Adipocyte (in vitro differentiated cells): Measurements from ENCODE around the gene THG1L.

Experiments used
- DNase-seq: peaks from one replicate; pipeline ENCODE4 v3.0.0-alpha.2; 2015; ENCODE audit warnings: low read depth
- H3K27me3 ChIP-seq: replicated peaks from 2 replicates; pipeline ENCODE4 v1.7.0; 2013; ENCODE audit warnings: mild to moderate bottlenecking, low read length, moderate library complexity; ENCODE audit not compliant: control insufficient read depth, insufficient read depth
- H3K36me3 ChIP-seq: 2 replicates; pipeline ENCODE4 v1.7.0; 2013; ENCODE audit warnings: low read length, mild to moderate bottlenecking, moderate library complexity; ENCODE audit not compliant: control insufficient read depth, insufficient read depth, severe bottlenecking
- H3K4me1 ChIP-seq: 2 replicates; pipeline ENCODE4 v1.7.0; 2013; ENCODE audit warnings: mild to moderate bottlenecking, low read length, moderate library complexity; ENCODE audit not compliant: control insufficient read depth, insufficient read depth
- H3K4me3 ChIP-seq: 2 replicates; pipeline ENCODE4 v1.7.0; 2013; ENCODE audit warnings: mild to moderate bottlenecking, low read length, moderate library complexity
- H3K9ac ChIP-seq: 2 replicates; pipeline ENCODE4 v1.7.0; 2013; ENCODE audit warnings: mild to moderate bottlenecking, low read length, moderate library complexity
- H3K9me3 ChIP-seq: 2 replicates; pipeline ENCODE4 v1.7.0; 2013; ENCODE audit warnings: mild to moderate bottlenecking, low read length, moderate library complexity; ENCODE audit not compliant: control insufficient read depth

Gene THG1L

DNA sequence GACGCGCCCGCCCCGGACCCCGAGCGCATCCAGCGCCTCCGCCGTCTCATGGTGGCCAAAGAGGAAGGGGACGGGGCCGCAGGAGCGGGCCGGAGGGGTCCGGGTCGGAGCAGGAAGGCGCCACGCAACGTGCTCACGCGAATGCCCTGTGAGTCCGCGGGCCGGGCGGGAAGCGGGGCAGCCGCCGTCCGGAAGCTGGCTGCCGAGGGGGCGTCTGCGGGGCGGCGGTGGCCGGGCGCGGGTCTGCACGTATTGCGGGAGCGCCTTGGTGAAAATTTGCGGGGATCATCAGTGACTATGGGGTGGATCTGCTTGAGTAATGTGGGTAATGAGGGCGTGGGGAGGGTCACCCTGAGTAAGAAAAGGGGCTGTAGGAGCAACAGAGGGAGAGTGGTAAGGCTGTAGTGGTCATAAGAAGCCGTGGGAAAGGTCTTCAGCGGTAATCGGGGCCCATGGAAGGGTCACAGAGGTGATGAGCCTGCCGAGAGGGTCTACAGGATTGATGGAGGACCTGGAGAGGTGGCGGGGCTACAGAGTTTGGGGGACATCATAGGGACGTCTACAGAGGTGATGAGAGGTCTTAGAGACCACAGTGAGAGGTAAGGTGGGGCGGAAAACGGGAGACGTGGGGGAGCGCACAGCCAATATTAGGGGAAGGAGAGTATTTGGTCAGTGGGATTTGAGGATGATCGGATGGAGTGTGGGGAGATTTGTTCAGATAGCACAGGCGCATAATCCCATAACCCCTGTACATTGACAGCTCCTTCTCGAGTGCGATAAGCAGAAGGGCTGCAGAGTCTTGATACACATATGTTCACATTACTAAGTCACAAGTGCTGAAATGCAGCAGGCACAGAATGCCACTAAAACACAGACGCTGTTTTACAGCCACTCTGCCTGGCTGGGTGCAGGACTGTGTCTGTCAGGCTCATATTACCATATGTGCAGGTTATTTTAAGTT is 13.1 kb downstream of the THG1L start:
- no peaks in the 10 kb centered on the region for H3K27me3 ChIP-seq
- peak; percentile 55 for DNase-seq
- peaks cover 26% of the 10 kb centered on the region for H3K4me1 ChIP-seq
- peak overlapping the region; percentile 80 for H3K9ac ChIP-seq
- H3K9me3 ChIP-seq, result no peaks in the 10 kb centered on the region
- H3K36me3 ChIP-seq, result peaks cover 8% of the 10 kb centered on the region
- peak overlapping the region; percentile 86 for H3K4me3 ChIP-seq

DNA sequence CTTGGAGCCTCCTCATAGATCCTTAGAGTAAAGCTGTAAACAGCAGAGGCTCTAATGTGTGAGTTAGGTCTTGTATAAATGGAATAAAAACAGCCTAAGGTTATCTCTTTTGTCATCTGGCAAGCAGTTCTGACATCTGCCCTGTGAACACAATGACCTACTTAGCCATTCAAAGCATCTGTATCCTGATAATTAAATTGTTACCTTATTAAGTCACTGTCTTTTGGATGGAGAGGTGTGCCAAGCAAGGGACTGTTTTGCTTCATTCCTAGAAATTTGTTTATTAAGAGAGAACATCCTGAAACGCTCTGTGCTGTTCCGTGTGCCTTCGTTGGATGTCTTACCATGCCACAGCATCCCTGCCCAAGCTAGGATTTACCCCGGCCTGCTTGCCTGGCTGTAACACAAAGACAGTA is 13.8 kb downstream of the THG1L start:
- Histone ChIP-seq H3K36me3 (peaks cover 1% of the 10 kb centered on the region), H3K4me1 (peaks cover 29% of the 10 kb centered on the region), H3K27me3 (no peaks in the 10 kb centered on the region), H3K9ac (peak overlapping the region; percentile 80), H3K9me3 (no peaks in the 10 kb centered on the region), H3K4me3 (peak overlapping the region; percentile 86)
- DNase-seq, result no peak

GRCh38 chr5:157747173-157747740 is 16.0 kb downstream of the THG1L start:
- no peak overlapping the region for H3K9ac ChIP-seq
- H3K9me3 ChIP-seq, result no peaks in the 10 kb centered on the region
- DNase-seq, result no peak
- no peak overlapping the region for H3K4me3 ChIP-seq
- H3K27me3 ChIP-seq, result no peaks in the 10 kb centered on the region
- H3K36me3 ChIP-seq, result no peaks in the 10 kb centered on the region
- peaks cover 35% of the 10 kb centered on the region for H3K4me1 ChIP-seq

DNA sequence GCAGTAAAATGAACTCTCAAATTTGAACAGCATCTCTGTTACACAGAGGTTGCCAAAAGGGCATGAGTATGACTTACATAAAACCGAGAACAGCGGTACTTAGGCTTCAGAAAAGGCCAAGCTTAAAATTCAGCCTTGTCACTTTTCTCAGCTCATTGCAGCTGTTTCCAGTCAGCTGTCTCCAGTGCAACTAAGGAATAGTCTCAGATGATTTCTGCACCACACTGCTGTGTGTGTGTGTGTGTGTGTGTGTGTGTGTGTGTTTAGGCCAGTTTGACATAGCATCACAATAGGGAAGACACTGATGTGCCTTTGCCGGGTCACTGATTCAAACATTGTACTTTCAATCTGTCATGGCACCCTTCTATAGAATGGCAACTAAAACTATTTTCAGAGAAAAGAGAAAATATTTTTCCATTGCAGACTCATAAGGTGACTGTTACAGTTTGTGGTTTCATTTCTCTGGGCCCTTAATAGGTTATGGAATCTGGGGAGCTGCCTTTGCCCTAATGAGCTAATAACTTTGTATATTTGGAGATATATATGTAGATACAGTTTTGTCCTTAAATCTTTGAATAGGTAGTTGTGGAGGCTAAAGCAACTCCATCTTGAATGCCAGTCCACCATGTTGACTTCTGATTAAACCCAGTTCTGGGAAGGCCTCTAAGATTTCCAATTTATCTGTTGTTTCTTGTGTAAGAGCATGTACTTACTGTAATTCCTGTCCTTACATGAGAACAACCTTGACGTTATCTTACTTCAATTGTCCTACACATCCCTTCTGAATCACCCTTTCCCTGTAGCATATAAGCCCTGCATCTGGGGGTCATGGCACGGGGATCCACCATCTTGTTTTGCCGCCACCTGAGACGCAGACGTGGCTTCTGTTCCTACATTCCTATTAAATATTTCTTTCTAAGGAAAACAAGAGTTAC is 16.8 kb downstream of the THG1L start:
- H3K4me1 ChIP-seq, result peaks cover 33% of the 10 kb centered on the region
- H3K9me3 ChIP-seq, result no peaks in the 10 kb centered on the region
- no peaks in the 10 kb centered on the region for H3K27me3 ChIP-seq
- H3K4me3 ChIP-seq, result no peak overlapping the region
- H3K9ac ChIP-seq, result peak overlapping the region; percentile 18
- peaks cover 4% of the 10 kb centered on the region for H3K36me3 ChIP-seq
- no peak for DNase-seq

DNA sequence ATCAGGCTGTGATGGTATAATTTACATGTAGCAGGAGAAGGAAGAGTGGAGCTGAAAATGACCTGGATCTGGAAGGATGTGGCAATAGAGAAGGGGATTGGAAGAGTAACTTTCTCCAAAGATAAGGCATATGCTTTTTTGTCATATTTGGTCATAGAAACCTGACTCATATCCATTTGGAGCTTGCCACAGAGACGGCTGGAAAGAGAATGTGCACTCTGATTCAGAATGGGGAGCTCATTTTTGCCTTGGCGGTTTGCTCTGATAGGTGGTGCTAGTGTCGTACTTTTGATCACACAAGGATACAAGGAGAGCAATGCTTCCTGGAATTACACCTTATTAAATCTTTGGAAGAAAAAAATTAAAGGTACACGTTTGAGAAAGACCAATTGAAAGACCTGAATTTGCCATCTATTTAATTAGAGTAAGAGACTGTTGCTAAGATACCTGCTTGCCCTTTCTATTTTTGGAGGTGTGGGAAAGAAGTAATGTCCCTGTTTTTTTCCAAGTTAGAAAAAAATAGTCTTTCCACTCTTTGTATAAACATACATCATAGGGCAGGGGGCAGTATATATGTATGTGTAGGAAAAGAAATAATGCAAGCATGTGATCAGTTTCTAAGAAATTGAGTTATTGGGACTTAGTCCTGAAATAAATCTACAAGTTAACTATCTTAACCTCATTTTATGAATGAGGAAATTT is 17.7 kb downstream of the THG1L start:
- no peak overlapping the region for H3K4me3 ChIP-seq
- DNase-seq, result peak; percentile 72
- peaks cover 30% of the 10 kb centered on the region for H3K4me1 ChIP-seq
- H3K9ac ChIP-seq, result no peak overlapping the region
- H3K36me3 ChIP-seq, result peaks cover 10% of the 10 kb centered on the region
- no peaks in the 10 kb centered on the region for H3K9me3 ChIP-seq
- H3K27me3 ChIP-seq, result no peaks in the 10 kb centered on the region

GRCh38 chr5:157749462-157749799 is 18.2 kb downstream of the THG1L start:
- no peak for DNase-seq
- Histone ChIP-seq H3K4me3 (no peak overlapping the region), H3K9me3 (no peaks in the 10 kb centered on the region), H3K4me1 (peaks cover 29% of the 10 kb centered on the region), H3K9ac (no peak overlapping the region), H3K36me3 (peaks cover 13% of the 10 kb centered on the region), H3K27me3 (no peaks in the 10 kb centered on the region)

GRCh38 chr5:157750320-157750719 is 19.1 kb downstream of the THG1L start:
- peak; percentile 17 for DNase-seq
- Histone ChIP-seq H3K4me1 (peaks cover 20% of the 10 kb centered on the region), H3K27me3 (no peaks in the 10 kb centered on the region), H3K36me3 (peaks cover 21% of the 10 kb centered on the region), H3K9me3 (no peaks in the 10 kb centered on the region), H3K9ac (no peak overlapping the region), H3K4me3 (no peak overlapping the region)

GRCh38 chr5:157756122-157756521 is 24.9 kb downstream of the THG1L start:
- Histone ChIP-seq H3K4me3 (no peak overlapping the region), H3K4me1 (peaks cover 7% of the 10 kb centered on the region), H3K36me3 (peaks cover 32% of the 10 kb centered on the region), H3K27me3 (no peaks in the 10 kb centered on the region), H3K9ac (no peak overlapping the region), H3K9me3 (no peaks in the 10 kb centered on the region)
- no peak for DNase-seq

DNA sequence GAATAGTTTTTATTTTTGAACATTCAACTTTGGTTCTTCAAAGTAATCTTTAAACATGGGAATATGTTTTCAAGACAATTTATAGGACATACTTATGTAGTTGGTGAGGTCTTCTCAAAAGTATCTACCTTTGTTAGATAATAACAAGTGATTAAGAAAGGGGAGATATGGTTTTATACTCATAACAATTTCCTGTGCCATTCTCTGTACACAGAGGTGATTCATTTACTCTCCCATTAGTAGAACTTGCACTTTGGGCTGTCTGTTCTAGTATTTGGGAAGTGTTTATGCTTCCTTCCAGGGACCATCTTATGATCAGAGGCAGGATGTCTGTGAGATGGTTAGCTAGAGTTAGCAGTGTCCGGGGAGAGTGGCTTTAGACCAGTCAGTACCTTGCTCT is 27.5 kb downstream of the THG1L start:
- H3K4me1 ChIP-seq, result peaks cover 12% of the 10 kb centered on the region
- H3K9me3 ChIP-seq, result no peaks in the 10 kb centered on the region
- peaks cover 22% of the 10 kb centered on the region for H3K36me3 ChIP-seq
- no peak for DNase-seq
- H3K9ac ChIP-seq, result no peak overlapping the region
- H3K27me3 ChIP-seq, result no peaks in the 10 kb centered on the region
- no peak overlapping the region for H3K4me3 ChIP-seq

DNA sequence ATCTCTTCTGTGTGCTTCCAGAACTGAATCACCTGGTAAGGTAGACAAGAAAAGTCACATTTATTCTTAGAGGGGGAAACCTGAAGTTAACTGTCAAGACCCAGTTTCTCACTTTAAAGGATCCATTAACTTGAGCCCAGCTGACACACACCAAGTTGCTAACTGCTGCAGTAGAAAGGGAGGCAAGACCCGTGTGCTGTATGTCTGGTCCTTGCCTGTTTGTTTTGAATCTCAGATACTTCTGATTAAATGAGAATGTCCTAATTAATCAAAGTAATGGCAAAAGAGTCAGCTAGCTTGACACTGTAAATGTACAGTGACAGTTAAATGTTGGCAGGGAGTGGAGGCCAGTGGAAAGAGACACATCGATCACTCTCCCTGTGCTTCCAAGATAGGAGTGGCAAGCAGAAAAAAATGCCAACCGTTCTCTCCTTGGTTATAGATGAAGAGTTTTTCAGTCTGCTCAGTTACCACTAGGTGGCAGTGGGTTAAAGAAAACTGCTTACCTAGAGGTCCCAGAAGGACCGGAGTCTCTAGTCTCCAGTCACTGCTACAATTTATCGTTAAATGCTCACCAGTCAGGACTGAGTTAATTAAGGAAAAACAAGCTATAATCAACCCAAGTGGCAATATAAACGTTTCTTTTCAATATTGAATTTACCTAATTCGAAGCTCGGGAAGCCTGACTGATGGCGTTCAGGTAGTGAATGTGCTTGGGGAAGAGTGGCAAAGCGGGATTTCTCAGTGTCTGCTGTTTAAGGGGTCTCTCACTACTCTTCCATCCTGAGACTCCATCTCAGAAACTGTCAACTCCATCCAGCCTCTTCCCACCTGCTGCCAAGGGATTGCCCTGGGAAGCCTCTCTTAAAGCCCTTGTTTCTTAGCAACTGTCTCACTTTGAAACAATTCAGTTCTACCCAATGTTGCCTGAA is 30.7 kb downstream of the THG1L start:
- Histone ChIP-seq H3K36me3 (no peaks in the 10 kb centered on the region), H3K4me3 (no peak overlapping the region)

More for the DNA sequence above, 30.7 kb downstream of the THG1L start:
- no peaks in the 10 kb centered on the region for H3K27me3 ChIP-seq
- peak; percentile 86 for DNase-seq
- H3K4me1 ChIP-seq, result peaks cover 21% of the 10 kb centered on the region
- no peaks in the 10 kb centered on the region for H3K9me3 ChIP-seq
- H3K9ac ChIP-seq, result no peak overlapping the region
